Adipocyte (in vitro differentiated cells): ENCODE measurements around the gene GBX2.

Experiments used
- DNase-seq: peaks from one replicate; pipeline ENCODE4 v3.0.0-alpha.2; 2015; ENCODE audit warnings: low read depth
- H3K27me3 ChIP-seq: replicated peaks from 2 replicates; pipeline ENCODE4 v1.7.0; 2013; ENCODE audit warnings: mild to moderate bottlenecking, low read length, moderate library complexity; ENCODE audit not compliant: control insufficient read depth, insufficient read depth
- H3K36me3 ChIP-seq: 2 replicates; pipeline ENCODE4 v1.7.0; 2013; ENCODE audit warnings: low read length, mild to moderate bottlenecking, moderate library complexity; ENCODE audit not compliant: control insufficient read depth, insufficient read depth, severe bottlenecking
- H3K4me1 ChIP-seq: 2 replicates; pipeline ENCODE4 v1.7.0; 2013; ENCODE audit warnings: mild to moderate bottlenecking, low read length, moderate library complexity; ENCODE audit not compliant: control insufficient read depth, insufficient read depth
- H3K4me3 ChIP-seq: 2 replicates; pipeline ENCODE4 v1.7.0; 2013; ENCODE audit warnings: mild to moderate bottlenecking, low read length, moderate library complexity
- H3K9ac ChIP-seq: 2 replicates; pipeline ENCODE4 v1.7.0; 2013; ENCODE audit warnings: mild to moderate bottlenecking, low read length, moderate library complexity
- H3K9me3 ChIP-seq: 2 replicates; pipeline ENCODE4 v1.7.0; 2013; ENCODE audit warnings: mild to moderate bottlenecking, low read length, moderate library complexity; ENCODE audit not compliant: control insufficient read depth

GBX2 gene

GRCh38 chr2:236173036-236173728 is 5.0 kb upstream of the GBX2 start:
- H3K4me3 ChIP-seq = no peak overlapping the region
- no peaks in the 10 kb centered on the region for H3K36me3 ChIP-seq
- no peak for DNase-seq
- H3K9ac ChIP-seq = no peak overlapping the region
- H3K4me1 ChIP-seq = peaks cover 2% of the 10 kb centered on the region
- H3K27me3 ChIP-seq = peaks cover 72% of the 10 kb centered on the region
- H3K9me3 ChIP-seq = peaks cover 3% of the 10 kb centered on the region

GRCh38 chr2:236172255-236173035 is 4.3 kb upstream of the GBX2 start:
- Histone ChIP-seq H3K9me3 (peaks cover 3% of the 10 kb centered on the region), H3K27me3 (peaks cover 72% of the 10 kb centered on the region), H3K4me3 (no peak overlapping the region), H3K4me1 (no peaks in the 10 kb centered on the region), H3K36me3 (no peaks in the 10 kb centered on the region), H3K9ac (no peak overlapping the region)
- DNase-seq = no peak

- no peak overlapping the region for H3K4me3 ChIP-seq
- H3K9me3 ChIP-seq = peaks cover 3% of the 10 kb centered on the region
- DNase-seq = no peak
- H3K36me3 ChIP-seq = no peaks in the 10 kb centered on the region
- peaks cover 1% of the 10 kb centered on the region for H3K4me1 ChIP-seq
- H3K27me3 ChIP-seq = peaks cover 73% of the 10 kb centered on the region
- no peak overlapping the region for H3K9ac ChIP-seq
Measured at GRCh38 chr2:236171680-236172254, 3.6 kb upstream of the GBX2 start.

GRCh38 chr2:236171181-236171679 is 3.0 kb upstream of the GBX2 start:
- no peak overlapping the region for H3K4me3 ChIP-seq
- H3K27me3 ChIP-seq = peaks cover 75% of the 10 kb centered on the region

GRCh38 chr2:236170590-236171165 is 2.5 kb upstream of the GBX2 start:
- H3K4me1 ChIP-seq = peaks cover 4% of the 10 kb centered on the region
- no peak for DNase-seq
- H3K9ac ChIP-seq = no peak overlapping the region
- H3K27me3 ChIP-seq = peaks cover 77% of the 10 kb centered on the region
- no peaks in the 10 kb centered on the region for H3K36me3 ChIP-seq
- no peak overlapping the region for H3K4me3 ChIP-seq
- peaks cover 3% of the 10 kb centered on the region for H3K9me3 ChIP-seq

More at GRCh38 chr2:236171181-236171679, 3.0 kb upstream of the GBX2 start:
- DNase-seq = no peak
- Histone ChIP-seq H3K9ac (no peak overlapping the region), H3K9me3 (peaks cover 3% of the 10 kb centered on the region), H3K36me3 (no peaks in the 10 kb centered on the region), H3K4me1 (peaks cover 4% of the 10 kb centered on the region)

GRCh38 chr2:236169741-236170589 is 1.8 kb upstream of the GBX2 start:
- Histone ChIP-seq H3K4me3 (no peak overlapping the region), H3K4me1 (peaks cover 4% of the 10 kb centered on the region)
- DNase-seq = no peak

GRCh38 chr2:236169151-236169721 is 1.1 kb upstream of the GBX2 start:
- H3K36me3 ChIP-seq = no peaks in the 10 kb centered on the region
- no peak for DNase-seq
- H3K9me3 ChIP-seq = peaks cover 3% of the 10 kb centered on the region
- no peak overlapping the region for H3K4me3 ChIP-seq
- H3K4me1 ChIP-seq = peaks cover 5% of the 10 kb centered on the region
- no peak overlapping the region for H3K9ac ChIP-seq
- H3K27me3 ChIP-seq = peaks cover 77% of the 10 kb centered on the region

More at GRCh38 chr2:236169741-236170589, 1.8 kb upstream of the GBX2 start:
- no peak overlapping the region for H3K9ac ChIP-seq
- H3K36me3 ChIP-seq = no peaks in the 10 kb centered on the region
- peaks cover 3% of the 10 kb centered on the region for H3K9me3 ChIP-seq
- peaks cover 77% of the 10 kb centered on the region for H3K27me3 ChIP-seq

GRCh38 chr2:236167297-236168109 is 683 bp downstream of the GBX2 start:
- H3K4me1 ChIP-seq = peaks cover 10% of the 10 kb centered on the region
- peaks cover 3% of the 10 kb centered on the region for H3K9me3 ChIP-seq
- H3K36me3 ChIP-seq = no peaks in the 10 kb centered on the region
- DNase-seq = peak; percentile 62
- peak overlapping the region; percentile 58 for H3K4me3 ChIP-seq
- peaks cover 76% of the 10 kb centered on the region for H3K27me3 ChIP-seq
- no peak overlapping the region for H3K9ac ChIP-seq

GRCh38 chr2:236166796-236167296 is 1.3 kb downstream of the GBX2 start:
- Histone ChIP-seq H3K36me3 (no peaks in the 10 kb centered on the region), H3K9me3 (peaks cover 3% of the 10 kb centered on the region), H3K4me3 (peak overlapping the region; percentile 66), H3K4me1 (peaks cover 10% of the 10 kb centered on the region), H3K9ac (no peak overlapping the region), H3K27me3 (peaks cover 75% of the 10 kb centered on the region)
- no peak for DNase-seq
